Measurements from ENCODE around the gene ZNF750.

Gene ZNF750

GRCh38 chr17:82878527-82878926, 38.7 kb upstream of the ZNF750 start:
- TF ChIP-seq GATA3 (IDR thresholded peaks at IDR 0.05; ENCODE audit: low read depth, low read length) (no peak), GATA2 (IDR thresholded peaks at IDR 0.05; ENCODE audit: low read depth, low read length) (no peak)

DNA sequence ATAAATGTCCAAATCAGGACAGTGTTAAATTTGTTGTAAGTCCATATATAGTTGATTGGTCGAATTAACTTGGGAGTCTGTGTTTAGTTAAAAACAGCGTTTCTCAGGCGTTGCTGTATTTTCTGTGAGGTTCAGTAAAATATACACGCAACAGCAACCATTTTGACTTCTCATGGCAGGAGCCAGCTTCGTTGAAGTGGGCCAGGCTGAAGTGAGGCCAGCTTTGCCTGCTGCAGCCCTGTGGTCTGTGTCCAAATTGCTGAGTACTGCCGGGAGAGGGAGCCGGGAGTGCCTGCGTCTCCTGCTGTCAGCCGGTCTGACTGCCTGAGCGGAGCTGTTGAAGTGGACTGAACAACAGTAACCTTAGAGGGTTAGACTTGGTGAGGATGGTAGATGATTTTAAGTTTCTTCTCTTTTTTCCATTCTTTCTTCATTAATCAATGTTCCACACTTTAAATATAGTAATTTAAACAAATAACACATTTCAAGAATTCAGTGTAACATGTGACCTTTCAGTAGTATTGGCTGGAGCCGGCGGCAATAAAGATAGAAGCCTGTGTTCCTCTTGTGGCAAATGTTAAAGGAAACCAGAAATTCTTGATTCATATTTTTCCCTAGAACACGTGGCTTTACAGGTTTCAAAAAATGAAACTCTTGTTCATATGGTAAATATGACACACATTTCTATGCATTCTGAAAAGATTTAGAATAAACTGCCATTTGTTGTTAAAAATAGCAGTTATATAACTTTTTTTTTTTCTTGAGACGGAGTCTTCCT, 37.0 kb upstream of the ZNF750 start:
- no peak for TF ChIP-seq GATA2 (IDR thresholded peaks at IDR 0.05; ENCODE audit: low read depth, low read length)
- no peak for TF ChIP-seq GATA3 (IDR thresholded peaks at IDR 0.05; ENCODE audit: low read depth, low read length)

GRCh38 chr17:82876149-82876548, 36.3 kb upstream of the ZNF750 start:
- TF ChIP-seq GATA3 (IDR thresholded peaks at IDR 0.05; ENCODE audit: low read depth, low read length): no peak
- TF ChIP-seq GATA2 (IDR thresholded peaks at IDR 0.05; ENCODE audit: low read depth, low read length): no peak

DNA sequence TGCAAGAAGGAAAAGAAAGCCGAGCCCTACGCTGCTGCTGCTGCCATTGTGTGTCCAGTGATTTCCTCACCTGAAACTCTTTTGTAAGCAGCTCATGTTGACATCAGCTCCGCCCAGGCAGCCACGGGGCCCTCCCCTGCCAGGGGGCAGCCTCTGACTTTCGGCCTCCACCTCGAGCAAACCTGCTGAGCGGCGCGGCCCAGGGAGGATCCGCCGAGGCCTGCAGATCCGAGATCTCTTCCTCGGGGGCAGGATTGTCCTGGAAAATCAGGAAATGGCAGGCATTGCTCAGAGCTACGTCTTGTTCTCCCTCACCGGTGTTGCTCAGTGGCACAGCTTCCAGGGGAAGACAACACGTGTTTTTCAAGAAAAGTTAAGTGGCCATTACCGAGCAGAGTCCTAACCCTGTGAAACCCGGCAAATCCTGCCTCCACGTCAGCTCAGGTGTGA, 35.6 kb upstream of the ZNF750 start:
- TF ChIP-seq GATA2 (IDR thresholded peaks at IDR 0.05; ENCODE audit: low read depth, low read length) (no peak), GATA3 (IDR thresholded peaks at IDR 0.05; ENCODE audit: low read depth, low read length) (no peak)

GRCh38 chr17:82874011-82874835, 34.4 kb upstream of the ZNF750 start:
- no peak for TF ChIP-seq GATA3 (IDR thresholded peaks at IDR 0.05; ENCODE audit: low read depth, low read length)
- no peak for TF ChIP-seq GATA2 (IDR thresholded peaks at IDR 0.05; ENCODE audit: low read depth, low read length)

DNA sequence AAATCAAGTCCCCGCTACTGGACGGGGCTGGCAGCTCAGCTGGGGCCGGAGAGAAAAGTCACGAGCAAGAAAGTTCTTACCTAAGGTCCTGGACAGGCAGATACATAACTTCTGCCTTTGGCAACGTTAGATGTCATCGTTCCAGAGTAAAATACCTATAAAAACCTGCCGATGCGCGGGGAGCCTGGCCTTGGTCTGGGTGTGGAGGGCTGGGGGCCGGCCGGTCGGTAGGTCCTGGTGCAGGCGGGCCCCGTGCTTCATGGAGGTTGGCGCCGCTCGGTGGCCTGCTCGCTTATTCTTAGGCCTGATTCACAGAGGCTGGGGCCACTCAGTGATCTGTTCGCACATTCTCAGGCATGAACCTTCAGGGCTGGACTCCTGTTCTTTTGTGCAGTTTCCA, 33.7 kb upstream of the ZNF750 start:
- TF ChIP-seq GATA2 (IDR thresholded peaks at IDR 0.05; ENCODE audit: low read depth, low read length): no peak

- TF ChIP-seq GATA3 (IDR thresholded peaks at IDR 0.05; ENCODE audit: low read depth, low read length) (no peak), GATA2 (IDR thresholded peaks at IDR 0.05; ENCODE audit: low read depth, low read length) (no peak)
These were observed 33.0 kb upstream of the ZNF750 start for GRCh38 chr17:82872591-82873520.

- TF ChIP-seq GATA3 (IDR thresholded peaks at IDR 0.05; ENCODE audit: low read depth, low read length) (no peak), GATA2 (IDR thresholded peaks at IDR 0.05; ENCODE audit: low read depth, low read length) (no peak)
These were observed 32.1 kb upstream of the ZNF750 start for GRCh38 chr17:82871776-82872561.

DNA sequence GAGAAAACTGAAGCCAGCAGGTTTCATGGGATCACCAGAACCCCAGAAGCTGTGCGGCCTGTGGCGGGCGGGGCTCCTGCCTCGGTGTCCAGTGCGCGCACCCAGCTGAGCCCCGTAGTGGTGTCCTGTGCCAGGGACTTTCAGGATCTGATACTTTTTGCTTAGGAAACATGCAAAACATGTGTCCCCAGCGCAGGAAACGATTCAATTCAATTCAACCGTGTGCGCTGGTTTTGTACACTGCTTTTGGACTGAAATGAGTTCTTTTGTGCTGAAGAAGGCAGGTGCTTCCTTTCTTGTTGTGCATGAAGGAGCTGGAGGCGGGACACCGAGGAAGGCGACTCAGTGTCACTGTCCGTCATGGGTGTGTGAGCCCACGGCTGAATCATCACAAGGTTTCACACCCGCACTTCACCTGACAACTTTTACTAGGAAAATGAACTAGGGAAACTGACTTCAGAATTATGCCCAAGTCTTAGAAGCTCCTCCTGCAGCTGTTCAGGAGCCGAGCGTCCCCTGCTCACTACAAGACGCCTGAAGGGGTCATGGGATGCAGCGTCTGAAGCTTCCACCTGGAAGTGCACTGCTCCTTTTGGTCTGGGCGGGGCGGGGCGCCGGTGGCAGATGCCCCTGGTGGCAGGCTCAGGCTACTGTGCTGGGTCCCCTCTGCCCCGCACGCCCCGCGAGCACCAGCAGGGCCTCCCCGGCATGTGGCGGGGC, 31.4 kb upstream of the ZNF750 start:
- no peak for TF ChIP-seq GATA3 (IDR thresholded peaks at IDR 0.05; ENCODE audit: low read depth, low read length)
- TF ChIP-seq GATA2 (IDR thresholded peaks at IDR 0.05; ENCODE audit: low read depth, low read length): no peak

GRCh38 chr17:82870541-82870940, 30.7 kb upstream of the ZNF750 start:
- no peak for TF ChIP-seq GATA2 (IDR thresholded peaks at IDR 0.05; ENCODE audit: low read depth, low read length)
- TF ChIP-seq GATA3 (IDR thresholded peaks at IDR 0.05; ENCODE audit: low read depth, low read length): no peak

- TF ChIP-seq GATA2 (IDR thresholded peaks at IDR 0.05; ENCODE audit: low read depth, low read length) (no peak), GATA3 (IDR thresholded peaks at IDR 0.05; ENCODE audit: low read depth, low read length) (no peak)
These were observed 30.3 kb upstream of the ZNF750 start for GRCh38 chr17:82870091-82870491.

- TF ChIP-seq GATA3 (IDR thresholded peaks at IDR 0.05; ENCODE audit: low read depth, low read length): no peak
- no peak for TF ChIP-seq GATA2 (IDR thresholded peaks at IDR 0.05; ENCODE audit: low read depth, low read length)
These were observed 29.7 kb upstream of the ZNF750 start for GRCh38 chr17:82869536-82869935.

DNA sequence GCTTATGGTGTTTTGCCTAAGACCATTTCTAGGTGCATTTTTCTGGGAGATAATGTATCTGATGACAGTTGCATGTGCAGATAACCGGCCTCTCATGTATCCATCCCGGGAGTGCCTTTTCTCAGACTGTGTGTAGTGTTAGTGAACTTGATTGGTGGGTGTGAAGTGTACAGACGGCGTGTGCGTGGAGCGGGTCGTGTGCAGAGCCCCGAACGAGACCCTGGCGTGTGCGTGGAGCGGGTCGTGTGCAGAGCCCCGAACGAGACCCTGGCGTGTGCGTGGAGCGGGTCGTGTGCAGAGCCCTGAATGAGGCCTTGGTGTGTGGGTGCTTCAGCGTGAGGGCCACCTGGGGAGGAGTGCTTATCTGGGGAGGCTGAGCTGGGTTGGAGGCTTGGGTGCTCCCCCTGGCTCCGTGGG, 28.9 kb upstream of the ZNF750 start:
- TF ChIP-seq GATA2 (IDR thresholded peaks at IDR 0.05; ENCODE audit: low read depth, low read length) (no peak), GATA3 (IDR thresholded peaks at IDR 0.05; ENCODE audit: low read depth, low read length) (no peak)

Measured in SH-SY5Y (cell line).